Mesodermal cell (in vitro differentiated cells): ENCODE results near the gene RUNX2.

Source experiments
- H3K27ac ChIP-seq: 2 replicates; pipeline ENCODE4 v1.7.0; 2013; ENCODE audit warnings: mild to moderate bottlenecking, low read depth, low read length, moderate library complexity; ENCODE audit not compliant: severe bottlenecking
- H3K36me3 ChIP-seq: 2 replicates; pipeline ENCODE4 v1.7.1; 2013; ENCODE audit warnings: mild to moderate bottlenecking, low read length, moderate library complexity; ENCODE audit not compliant: control insufficient read depth, insufficient read depth
- H3K4me1 ChIP-seq: one replicate; pipeline ENCODE4 v1.7.1; 2013; ENCODE audit warnings: mild to moderate bottlenecking, low read length; ENCODE audit not compliant: insufficient read depth, control insufficient read depth, poor library complexity, severe bottlenecking
- H3K4me3 ChIP-seq: 2 replicates; pipeline ENCODE4 v1.7.0; 2013; ENCODE audit warnings: low read length, control low read depth, mild to moderate bottlenecking; ENCODE audit not compliant: insufficient read depth, poor library complexity, severe bottlenecking; ENCODE audit errors: extremely low read depth
- H3K9me3 ChIP-seq: 2 replicates; pipeline ENCODE4 v1.7.1; 2013; ENCODE audit warnings: mild to moderate bottlenecking, low read length, moderate library complexity; ENCODE audit not compliant: control insufficient read depth
- WGBS, 2 experiments: methylation state at CpG; one replicate each; pipeline ENCODE4 v1.1.5; 2013; ENCODE audit warnings: missing lambda C conversion rate in 2 of 2; ENCODE audit not compliant: insufficient coverage in 2 of 2; 5-methylcytosine and 5-hydroxymethylcytosine counted together

Gene RUNX2

DNA sequence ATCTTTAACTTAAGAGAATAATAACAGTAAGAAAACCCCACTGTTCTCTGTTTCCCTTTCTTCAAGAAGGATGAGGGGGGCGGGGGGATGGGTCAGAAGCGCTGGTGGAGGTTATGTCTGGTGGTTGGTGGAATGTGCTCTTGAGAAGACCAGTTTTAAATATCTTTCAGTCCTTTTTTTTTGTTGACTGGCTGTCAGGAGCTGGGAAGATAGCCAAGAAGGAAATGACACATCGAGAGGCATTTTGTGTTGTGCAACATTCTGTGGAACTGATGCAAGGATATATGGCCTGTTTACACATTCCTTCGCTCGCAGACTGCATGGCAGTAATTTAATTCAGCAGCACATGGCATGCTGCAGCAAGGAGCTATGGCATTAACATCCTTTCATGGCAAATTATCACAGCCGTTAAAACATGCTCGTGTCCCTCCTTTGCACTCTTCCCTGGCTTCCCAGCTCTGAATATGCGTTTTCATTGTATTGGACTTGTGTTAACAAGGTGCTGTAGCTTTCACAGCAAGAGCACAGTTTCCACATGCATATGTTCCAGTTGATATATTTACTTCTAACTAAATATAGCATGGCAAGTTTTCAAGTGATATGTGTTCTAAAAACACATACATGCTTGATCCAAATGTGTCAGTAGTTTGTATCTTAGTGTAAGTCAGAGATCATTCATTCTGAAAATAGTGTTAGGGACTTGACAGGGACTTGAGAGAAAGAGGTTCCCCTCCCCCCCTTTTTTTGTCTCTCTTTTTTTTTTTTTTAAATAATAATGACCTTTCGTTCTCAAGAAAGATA lies 117.8 kb downstream of the RUNX2 start:
- Histone ChIP-seq H3K27ac (peak overlapping the region; percentile 98), H3K4me3 (no peak overlapping the region), H3K9me3 (no peaks in the 10 kb centered on the region), H3K36me3 (peaks cover 39% of the 10 kb centered on the region), H3K4me1 (peaks cover 53% of the 10 kb centered on the region)
- 20 to 33% methylated on average over 3 to 4 of the region's 9 CpGs for WGBS, 2 experiments

DNA sequence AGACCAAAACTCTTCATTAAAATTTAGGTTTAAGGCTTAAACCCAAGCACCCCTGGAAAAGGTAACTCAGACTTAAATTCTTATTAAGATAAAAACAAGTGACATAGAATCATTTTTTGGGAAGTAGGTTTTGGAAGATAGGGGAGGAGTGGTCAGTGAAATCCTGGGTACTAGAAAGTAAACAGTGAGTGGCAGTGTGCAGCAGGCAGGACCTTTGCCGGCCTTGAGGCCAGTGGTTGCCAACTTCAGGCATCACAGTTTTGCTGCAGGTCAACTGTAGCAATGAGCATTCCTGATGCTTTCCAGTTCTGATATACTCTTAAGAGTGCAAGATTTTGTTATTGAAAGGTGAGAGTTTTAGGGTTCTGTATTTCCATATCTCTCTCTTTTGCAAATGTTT lies 118.9 kb downstream of the RUNX2 start:
- peak overlapping the region; percentile 98 for H3K27ac ChIP-seq
- 82% methylated on average over 1 of the region's 1 CpG; no CpG with 5 or more reads in 1 of the 2 experiments for WGBS, 2 experiments

DNA sequence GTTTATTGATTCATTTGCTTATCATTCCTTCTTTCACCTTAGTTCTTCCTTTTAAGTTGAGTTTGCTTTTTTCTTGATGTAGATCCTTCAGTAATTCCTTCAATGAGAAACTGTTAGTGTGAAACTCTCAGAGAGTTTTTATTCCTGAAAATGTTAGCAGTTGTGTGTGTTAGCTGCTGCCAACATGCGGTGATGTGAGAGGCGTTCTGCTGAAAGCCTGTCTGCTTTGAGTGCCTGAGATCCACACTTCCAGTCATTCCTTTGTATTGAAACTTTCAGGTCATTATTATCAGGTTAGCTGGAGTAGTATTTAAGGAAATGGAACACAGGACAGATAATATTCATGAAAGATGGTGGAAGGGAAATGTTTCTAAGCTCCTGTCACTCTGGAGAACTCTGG lies 119.6 kb downstream of the RUNX2 start:
- Histone ChIP-seq H3K9me3 (no peaks in the 10 kb centered on the region), H3K27ac (peak overlapping the region; percentile 52), H3K4me1 (peaks cover 59% of the 10 kb centered on the region), H3K36me3 (peaks cover 34% of the 10 kb centered on the region), H3K4me3 (no peak overlapping the region)
- WGBS, 2 experiments, result 100% methylated on average over 1 of the region's 2 CpGs; no CpG with 5 or more reads in 1 of the 2 experiments

More for the DNA sequence above, 118.9 kb downstream of the RUNX2 start:
- H3K4me3 ChIP-seq, result no peak overlapping the region
- peaks cover 36% of the 10 kb centered on the region for H3K36me3 ChIP-seq
- peaks cover 52% of the 10 kb centered on the region for H3K4me1 ChIP-seq
- no peaks in the 10 kb centered on the region for H3K9me3 ChIP-seq

DNA sequence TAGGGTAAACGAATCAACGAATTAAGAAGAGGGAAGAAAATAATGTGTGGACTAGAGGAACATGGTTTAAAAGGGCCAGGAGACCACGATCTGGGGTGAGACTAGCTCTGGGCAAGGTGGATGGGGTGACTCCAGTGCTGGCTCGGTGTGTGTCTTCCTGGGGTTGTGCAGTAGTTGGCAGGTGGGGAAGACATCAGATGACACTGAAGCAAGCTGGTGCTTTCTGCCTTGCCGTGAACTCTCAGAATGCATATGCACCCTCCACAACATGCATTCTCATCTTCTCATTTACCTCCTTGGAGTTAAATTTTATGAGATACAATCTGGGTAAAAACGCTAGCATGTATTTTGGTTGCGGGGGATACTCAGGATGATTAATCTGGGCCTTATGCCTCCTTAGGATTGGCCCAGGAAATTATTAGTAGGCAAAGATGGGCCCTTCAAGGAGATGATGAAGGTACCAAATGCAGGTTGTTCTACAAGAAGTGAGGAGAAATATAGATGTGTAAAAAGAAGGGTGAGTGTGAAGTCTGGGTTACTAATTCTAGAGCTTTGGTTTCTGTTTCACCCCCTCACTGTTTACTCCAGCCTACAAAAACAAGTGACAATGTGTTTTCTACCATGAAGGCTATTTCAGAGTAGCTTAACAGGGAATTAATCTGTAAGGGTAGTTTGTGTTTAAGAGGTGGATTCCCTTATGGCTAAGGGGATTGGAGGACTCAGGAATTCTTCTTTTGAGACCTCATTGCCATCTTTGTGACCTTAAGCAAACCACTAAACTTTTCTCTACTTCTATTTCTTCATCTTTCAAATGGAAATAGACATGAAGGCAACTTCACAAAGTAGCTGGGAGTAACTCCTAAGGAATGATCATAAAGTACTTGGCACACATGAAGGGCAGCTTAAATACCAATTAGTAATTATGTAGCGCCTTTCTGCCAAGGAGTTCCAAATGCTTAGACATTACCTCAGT lies 120.6 kb downstream of the RUNX2 start:
- Histone ChIP-seq H3K27ac (no peak overlapping the region), H3K4me3 (no peak overlapping the region), H3K9me3 (no peaks in the 10 kb centered on the region), H3K36me3 (peaks cover 27% of the 10 kb centered on the region), H3K4me1 (peaks cover 69% of the 10 kb centered on the region)
- 94 to 96% methylated on average over 5 to 7 of the region's 8 CpGs for WGBS, 2 experiments

- no peaks in the 10 kb centered on the region for H3K9me3 ChIP-seq
- peaks cover 27% of the 10 kb centered on the region for H3K36me3 ChIP-seq
- no peak overlapping the region for H3K27ac ChIP-seq
- peaks cover 61% of the 10 kb centered on the region for H3K4me1 ChIP-seq
- WGBS, 2 experiments, result 88% methylated on average over 1 of the region's 4 CpGs; no CpG with 5 or more reads in 1 of the 2 experiments
- H3K4me3 ChIP-seq, result no peak overlapping the region
Measured at GRCh38 chr6:45450132-45450531, 122.0 kb downstream of the RUNX2 start.

DNA sequence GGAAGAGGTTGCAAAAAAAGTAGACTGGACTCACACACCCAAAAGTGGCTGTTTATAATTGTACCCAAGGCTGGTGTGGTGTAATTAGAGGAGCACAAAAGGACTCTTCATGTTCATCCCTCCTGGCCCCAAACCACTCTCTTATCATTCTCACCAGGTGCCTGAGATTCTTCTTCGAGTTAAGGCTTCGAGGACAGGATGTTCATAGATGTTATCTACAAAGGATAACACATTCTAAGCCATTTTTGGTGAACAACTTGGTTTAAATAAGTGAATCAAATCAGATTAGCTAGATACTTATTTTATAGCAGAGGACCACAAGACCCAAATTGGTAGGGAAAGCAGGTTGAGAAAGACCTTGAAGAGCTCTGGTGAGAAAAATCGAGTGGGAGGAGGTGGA lies 122.7 kb downstream of the RUNX2 start:
- 100% methylated on average over 1 of the region's 3 CpGs; no CpG with 5 or more reads in 1 of the 2 experiments for WGBS, 2 experiments
- no peak overlapping the region for H3K4me3 ChIP-seq
- peaks cover 27% of the 10 kb centered on the region for H3K36me3 ChIP-seq
- peaks cover 62% of the 10 kb centered on the region for H3K4me1 ChIP-seq
- no peak overlapping the region for H3K27ac ChIP-seq
- no peaks in the 10 kb centered on the region for H3K9me3 ChIP-seq

- WGBS, 2 experiments, result 74 to 79% methylated on average over 2 of the region's 4 CpGs
- Histone ChIP-seq H3K9me3 (no peaks in the 10 kb centered on the region), H3K36me3 (peaks cover 14% of the 10 kb centered on the region), H3K4me1 (peaks cover 41% of the 10 kb centered on the region), H3K27ac (peak overlapping the region; percentile 1), H3K4me3 (no peak overlapping the region)
Measured at GRCh38 chr6:45454008-45454911, 126.1 kb downstream of the RUNX2 start.

- Histone ChIP-seq H3K4me1 (peaks cover 35% of the 10 kb centered on the region), H3K4me3 (no peak overlapping the region), H3K27ac (no peak overlapping the region), H3K9me3 (no peaks in the 10 kb centered on the region), H3K36me3 (peaks cover 3% of the 10 kb centered on the region)
- 100% methylated on average over 1 to 3 of the region's 6 CpGs for WGBS, 2 experiments
Measured at GRCh38 chr6:45455408-45455807, 127.3 kb downstream of the RUNX2 start.

DNA sequence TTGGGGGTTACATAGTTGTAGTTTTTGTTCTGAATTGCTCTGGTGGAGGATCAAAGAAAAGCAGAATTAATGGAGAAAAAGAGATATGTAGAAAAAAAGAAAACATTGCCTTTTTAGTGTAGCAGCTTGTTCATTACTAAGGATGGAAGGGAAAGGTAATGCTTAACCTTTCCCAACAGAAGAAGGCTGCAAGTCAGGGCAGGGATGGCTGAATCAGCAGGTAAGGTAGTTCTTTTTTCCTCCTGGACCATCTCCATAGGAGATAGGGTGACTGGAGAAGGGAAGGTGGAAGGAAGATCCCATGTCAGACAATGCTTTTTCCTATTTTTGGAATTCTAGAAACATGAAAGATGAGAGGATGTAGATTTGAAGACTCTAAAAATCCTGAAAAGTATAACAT lies 129.0 kb downstream of the RUNX2 start:
- Histone ChIP-seq H3K9me3 (no peaks in the 10 kb centered on the region), H3K36me3 (no peaks in the 10 kb centered on the region), H3K4me3 (no peak overlapping the region), H3K27ac (no peak overlapping the region), H3K4me1 (peaks cover 33% of the 10 kb centered on the region)

DNA sequence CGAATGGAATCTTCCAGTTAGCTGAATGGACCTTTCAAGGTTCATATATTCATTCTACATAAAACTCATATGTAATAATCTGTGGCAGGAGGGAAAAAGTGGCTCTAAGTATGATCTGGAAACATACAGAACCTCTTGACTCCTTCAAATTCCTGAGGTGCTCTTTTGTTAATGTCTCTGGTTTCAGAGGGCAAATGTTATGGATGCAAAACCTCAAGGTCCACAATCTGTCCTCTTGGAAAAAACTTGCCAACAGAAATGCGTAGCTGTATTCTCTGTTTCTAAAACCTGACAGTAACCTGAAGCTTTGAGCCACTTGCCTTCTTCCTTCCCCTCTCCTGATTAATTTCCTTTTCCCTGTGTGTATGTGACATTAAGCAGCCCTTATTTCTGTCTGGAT lies 130.5 kb downstream of the RUNX2 start:
- WGBS, 2 experiments, result 100% methylated on average over 1 of the region's 2 CpGs
- no peak overlapping the region for H3K4me3 ChIP-seq
- no peak overlapping the region for H3K27ac ChIP-seq
- peaks cover 25% of the 10 kb centered on the region for H3K4me1 ChIP-seq
- H3K9me3 ChIP-seq, result no peaks in the 10 kb centered on the region
- H3K36me3 ChIP-seq, result no peaks in the 10 kb centered on the region
